ENCODE results near the gene ABCB4.
"Not testable (repeated sequence)": the region's sequence is repeated elsewhere in the genome, so short reads cannot be mapped to it uniquely, and the experiment has no call there.

ABCB4 gene

DNA sequence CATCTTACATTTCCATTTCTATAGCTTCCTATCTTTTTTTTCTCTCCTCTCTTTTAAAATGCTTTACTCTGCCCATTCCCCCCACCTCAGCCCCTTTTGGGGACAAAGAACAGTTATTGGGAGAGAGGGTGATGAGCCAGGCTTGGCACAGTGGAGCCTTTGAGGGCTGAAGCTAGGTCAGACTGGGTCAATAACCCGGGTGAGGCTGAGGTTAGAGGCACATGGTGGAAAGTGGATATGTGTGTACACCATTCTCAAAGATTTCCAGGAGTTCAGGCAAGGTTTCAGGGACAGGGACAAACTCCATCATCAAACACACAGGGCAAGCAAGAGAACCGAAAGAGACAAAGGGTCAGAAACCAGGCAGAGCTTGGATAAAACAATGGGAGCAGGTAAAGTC is 11.5 kb downstream of the ABCB4 start:
- peak overlapping the region; percentile 3 for H3K4me3 Mint-ChIP-seq
- TF ChIP-seq, protein P1, sequence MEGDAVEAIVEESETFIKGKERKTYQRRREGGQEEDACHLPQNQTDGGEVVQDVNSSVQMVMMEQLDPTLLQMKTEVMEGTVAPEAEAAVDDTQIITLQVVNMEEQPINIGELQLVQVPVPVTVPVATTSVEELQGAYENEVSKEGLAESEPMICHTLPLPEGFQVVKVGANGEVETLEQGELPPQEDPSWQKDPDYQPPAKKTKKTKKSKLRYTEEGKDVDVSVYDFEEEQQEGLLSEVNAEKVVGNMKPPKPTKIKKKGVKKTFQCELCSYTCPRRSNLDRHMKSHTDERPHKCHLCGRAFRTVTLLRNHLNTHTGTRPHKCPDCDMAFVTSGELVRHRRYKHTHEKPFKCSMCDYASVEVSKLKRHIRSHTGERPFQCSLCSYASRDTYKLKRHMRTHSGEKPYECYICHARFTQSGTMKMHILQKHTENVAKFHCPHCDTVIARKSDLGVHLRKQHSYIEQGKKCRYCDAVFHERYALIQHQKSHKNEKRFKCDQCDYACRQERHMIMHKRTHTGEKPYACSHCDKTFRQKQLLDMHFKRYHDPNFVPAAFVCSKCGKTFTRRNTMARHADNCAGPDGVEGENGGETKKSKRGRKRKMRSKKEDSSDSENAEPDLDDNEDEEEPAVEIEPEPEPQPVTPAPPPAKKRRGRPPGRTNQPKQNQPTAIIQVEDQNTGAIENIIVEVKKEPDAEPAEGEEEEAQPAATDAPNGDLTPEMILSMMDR (IDR thresholded peaks at IDR 0.05): no peak
- H3K4me1 Mint-ChIP-seq: peaks cover 28% of the 10 kb centered on the region
- peaks cover 74% of the 10 kb centered on the region for H3K36me3 Mint-ChIP-seq (ENCODE audit: low read depth)
- no peaks in the 10 kb centered on the region for H3K27me3 Mint-ChIP-seq (ENCODE audit: low read depth, poor library complexity)
- peak overlapping the region; percentile 74 for H3K27ac Mint-ChIP-seq
- peaks cover 46% of the 10 kb centered on the region for H3K9me3 Mint-ChIP-seq
- DNase-seq: no peak

DNA sequence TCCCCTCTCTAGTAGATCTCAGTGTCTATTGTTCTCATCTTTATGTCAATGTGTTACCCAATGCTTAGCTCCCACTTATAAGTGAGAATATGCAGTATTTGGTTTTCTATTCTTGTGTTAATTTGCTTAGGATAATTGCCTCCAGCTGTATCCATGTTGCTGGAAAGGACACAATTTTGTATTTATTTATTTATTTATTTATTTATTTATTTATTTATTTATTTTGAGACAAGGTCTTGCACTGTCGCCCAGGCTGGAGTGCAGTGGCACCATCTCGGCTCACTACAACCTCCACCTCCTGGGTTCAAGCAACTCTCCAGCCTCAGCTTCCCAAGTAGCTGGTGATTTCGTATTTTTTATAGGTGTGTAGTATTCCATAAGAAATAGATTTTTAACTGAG is 15.0 kb downstream of the ABCB4 start:
- not testable (repeated sequence) for H3K4me3 Mint-ChIP-seq; H3K27ac Mint-ChIP-seq; H3K27me3 Mint-ChIP-seq (ENCODE audit: low read depth, poor library complexity); DNase-seq
- Mint-ChIP-seq H3K9me3 (peaks cover 12% of the 10 kb centered on the region), H3K36me3 (ENCODE audit: low read depth) (peaks cover 48% of the 10 kb centered on the region), H3K4me1 (peaks cover 54% of the 10 kb centered on the region)

DNA sequence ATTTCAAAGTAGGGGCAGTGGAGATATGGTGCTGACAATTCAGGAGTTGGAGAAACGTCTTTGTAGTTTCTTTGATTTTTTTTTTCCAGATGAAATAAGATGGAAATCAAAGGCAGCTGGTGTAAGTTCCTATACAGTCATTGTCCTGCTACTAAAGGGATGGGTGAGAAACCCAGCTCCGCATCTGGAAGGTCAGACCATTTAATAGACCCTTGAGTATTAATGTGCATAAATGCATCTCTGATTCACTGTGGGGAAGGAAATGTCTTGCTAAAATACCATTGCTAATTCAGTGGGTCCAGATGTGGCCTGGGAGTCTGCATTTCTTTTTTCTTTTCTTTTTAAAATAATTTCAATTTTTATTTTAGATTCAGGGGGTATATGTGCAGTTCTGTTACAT is 15.5 kb downstream of the ABCB4 start:
- H3K9me3 Mint-ChIP-seq: peaks cover 7% of the 10 kb centered on the region

DNA sequence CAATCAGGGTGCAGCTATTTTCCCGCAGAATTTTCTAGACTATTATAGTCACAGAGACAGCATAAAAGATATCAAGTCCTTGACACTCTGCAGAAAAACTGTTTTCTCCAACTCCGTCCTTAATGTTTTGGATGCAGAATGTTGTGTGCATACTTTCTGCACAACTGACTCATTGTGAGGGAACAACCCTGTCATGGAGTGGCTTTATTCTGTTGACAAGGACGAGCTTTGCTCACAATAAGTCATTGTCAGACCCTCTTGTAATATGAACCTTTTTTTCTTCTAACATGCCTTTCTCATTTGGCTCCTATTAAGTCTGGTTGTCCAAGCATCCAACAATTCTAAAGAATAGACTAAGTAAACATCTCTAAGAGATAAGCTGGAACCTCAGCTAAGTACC is 17.3 kb downstream of the ABCB4 start:
- TF ChIP-seq, protein P1 (IDR thresholded peaks at IDR 0.05): no peak

More for the DNA sequence above, 15.5 kb downstream of the ABCB4 start:
- Mint-ChIP-seq H3K4me3 (no peak overlapping the region), H3K4me1 (peaks cover 54% of the 10 kb centered on the region), H3K36me3 (ENCODE audit: low read depth) (peaks cover 43% of the 10 kb centered on the region), H3K27ac (no peak overlapping the region), H3K27me3 (ENCODE audit: low read depth, poor library complexity) (no peaks in the 10 kb centered on the region)
- no peak for DNase-seq
- TF ChIP-seq, protein P1 (IDR thresholded peaks at IDR 0.05): no peak

DNA sequence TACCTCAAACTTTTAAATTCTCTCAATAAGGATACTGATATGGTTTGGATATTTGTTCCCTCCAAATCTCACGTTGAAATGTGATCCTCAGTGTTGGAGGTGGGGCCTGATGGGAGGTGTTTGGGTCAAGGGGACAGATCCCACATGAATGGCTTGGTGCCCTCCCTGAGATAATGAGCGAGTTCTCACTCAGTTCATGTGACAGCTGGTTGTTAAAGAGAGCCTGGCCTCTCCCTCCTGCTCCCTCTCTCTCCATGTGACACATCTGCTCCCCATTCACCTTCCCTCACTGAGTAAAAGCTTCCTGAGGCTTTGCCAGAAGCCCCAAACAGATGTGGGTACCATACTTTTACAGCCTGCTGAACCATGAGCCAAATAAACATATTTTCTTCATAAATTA is 19.2 kb downstream of the ABCB4 start:
- Mint-ChIP-seq H3K36me3 (ENCODE audit: low read depth) (peaks cover 33% of the 10 kb centered on the region), H3K4me3 (peak overlapping the region; percentile 8), H3K27me3 (ENCODE audit: low read depth, poor library complexity) (no peaks in the 10 kb centered on the region), H3K9me3 (no peaks in the 10 kb centered on the region), H3K27ac (peak overlapping the region; percentile 94), H3K4me1 (peaks cover 43% of the 10 kb centered on the region)
- no peak for DNase-seq
- TF ChIP-seq, protein P1 (IDR thresholded peaks at IDR 0.05): no peak

More for the DNA sequence above, 17.3 kb downstream of the ABCB4 start:
- no peak overlapping the region for H3K4me3 Mint-ChIP-seq
- H3K27ac Mint-ChIP-seq: peak overlapping the region; percentile 10
- H3K4me1 Mint-ChIP-seq: peaks cover 44% of the 10 kb centered on the region
- no peaks in the 10 kb centered on the region for H3K9me3 Mint-ChIP-seq
- H3K27me3 Mint-ChIP-seq (ENCODE audit: low read depth, poor library complexity): no peaks in the 10 kb centered on the region
- no peak for DNase-seq
- H3K36me3 Mint-ChIP-seq (ENCODE audit: low read depth): peaks cover 32% of the 10 kb centered on the region

DNA sequence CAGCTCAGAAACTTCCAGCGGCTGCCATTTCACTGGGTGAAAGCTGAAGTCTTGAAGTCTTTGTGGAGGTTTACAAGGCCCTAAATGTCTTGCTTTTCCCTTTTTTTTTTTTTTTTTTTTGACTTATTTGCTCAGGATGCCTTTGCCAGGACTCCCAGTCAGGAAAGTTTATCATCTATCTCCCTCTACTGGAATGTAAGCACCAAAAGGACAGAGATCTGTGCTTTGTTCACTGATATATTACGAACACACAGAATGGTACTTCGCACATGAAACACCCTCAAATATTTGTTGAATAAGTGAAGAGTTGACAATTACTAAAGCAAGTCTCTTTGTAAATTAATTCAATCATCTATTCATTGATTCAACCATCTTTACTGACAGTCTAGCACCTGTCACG is 23.2 kb downstream of the ABCB4 start:
- H3K27me3 Mint-ChIP-seq (ENCODE audit: low read depth, poor library complexity): no peaks in the 10 kb centered on the region
- no peaks in the 10 kb centered on the region for H3K9me3 Mint-ChIP-seq

More for the DNA sequence above, 23.2 kb downstream of the ABCB4 start:
- Mint-ChIP-seq H3K4me3 (no peak overlapping the region), H3K4me1 (peaks cover 42% of the 10 kb centered on the region), H3K36me3 (ENCODE audit: low read depth) (peaks cover 28% of the 10 kb centered on the region), H3K27ac (no peak overlapping the region)
- no peak for DNase-seq
- TF ChIP-seq, protein P1 (IDR thresholded peaks at IDR 0.05): no peak
